ENCODE data around the gene ADAM17. TPM values are rescaled to one million over a fixed set of nuclear protein-coding genes. Genes with fewer than 3 reads are reported as not detected.

The ADAM17 gene
- polyA plus RNA-seq, 1 donor (not counting 4 experiments of a cell fraction or from before 2014, with no cell fraction given) = 13.3 TPM

DNA sequence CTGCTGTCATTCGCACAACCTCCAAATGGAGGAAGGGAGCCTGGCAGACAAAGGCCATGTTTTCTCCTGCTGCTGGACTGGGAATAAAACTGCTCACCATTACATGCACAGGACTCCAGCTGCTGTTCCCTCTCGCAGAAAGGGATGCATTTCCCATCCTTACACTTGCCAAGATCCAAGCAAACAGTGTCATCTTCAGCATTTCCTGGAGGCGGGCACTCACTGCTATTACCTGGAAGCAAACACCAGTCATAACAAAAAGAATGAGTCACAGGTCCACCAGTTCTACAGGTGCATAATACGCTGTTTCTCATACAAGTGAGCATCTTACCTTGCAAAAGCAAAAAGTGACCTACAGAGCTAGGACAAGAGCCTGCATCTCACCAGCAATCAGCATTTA lies 58.6 kb downstream of the ADAM17 start:
- Histone ChIP-seq H3K4me1 (ENCODE audit: control insufficient read depth, extremely low read depth, insufficient read depth, low read length) (no peaks in the 10 kb centered on the region), H3K36me3 (ENCODE audit: control insufficient read depth in 2 of 2, extremely low read depth in 1 of 2, insufficient read depth in 2 of 2, low read length in 2 of 2) (peaks cover 30 to 34% of the 10 kb centered on the region in 2 experiments), H3K79me2 (ENCODE audit: control insufficient read depth, insufficient read depth, low read length) (no peaks in the 10 kb centered on the region), H3K9me1 (ENCODE audit: control insufficient read depth, extremely low read depth, insufficient read depth, low read length) (peaks cover 2% of the 10 kb centered on the region), H2AFZ (ENCODE audit: control insufficient read depth, low read length) (no peak overlapping the region), H3K27ac (ENCODE audit: control insufficient read depth, insufficient read depth, low read length) (no peak overlapping the region), H4K20me1 (ENCODE audit: control insufficient read depth, extremely low read depth, insufficient read depth, low read length) (no peaks in the 10 kb centered on the region), H3K27me3 (ENCODE audit: control insufficient read depth, extremely low read depth, insufficient read depth, low read length) (no peaks in the 10 kb centered on the region), H3K9me3 (ENCODE audit: control insufficient read depth, low read depth, low read length) (no peaks in the 10 kb centered on the region), H3K9ac (ENCODE audit: control insufficient read depth, extremely low read depth, insufficient read depth, low read length) (no peak overlapping the region), H3K4me3 (ENCODE audit: control insufficient read depth in 2 of 3, extremely low read depth in 1 of 3, insufficient read depth in 2 of 3, low read depth in 1 of 3, low read length in 3 of 3) (no peak overlapping the region), H3K4me2 (ENCODE audit: control insufficient read depth, extremely low read depth, insufficient read depth, low read depth, low read length) (no peak overlapping the region)
- DNase-seq (ENCODE audit: low read depth, low spot score) (no peak), FAIRE-seq (peak; percentile 57)
- dilution Hi-C loops (cut with MboI; ENCODE audit: extremely low pct_ligation_motif_present, low sequenced_read_pairs) = no loop called here
- TF ChIP-seq, protein P1, sequence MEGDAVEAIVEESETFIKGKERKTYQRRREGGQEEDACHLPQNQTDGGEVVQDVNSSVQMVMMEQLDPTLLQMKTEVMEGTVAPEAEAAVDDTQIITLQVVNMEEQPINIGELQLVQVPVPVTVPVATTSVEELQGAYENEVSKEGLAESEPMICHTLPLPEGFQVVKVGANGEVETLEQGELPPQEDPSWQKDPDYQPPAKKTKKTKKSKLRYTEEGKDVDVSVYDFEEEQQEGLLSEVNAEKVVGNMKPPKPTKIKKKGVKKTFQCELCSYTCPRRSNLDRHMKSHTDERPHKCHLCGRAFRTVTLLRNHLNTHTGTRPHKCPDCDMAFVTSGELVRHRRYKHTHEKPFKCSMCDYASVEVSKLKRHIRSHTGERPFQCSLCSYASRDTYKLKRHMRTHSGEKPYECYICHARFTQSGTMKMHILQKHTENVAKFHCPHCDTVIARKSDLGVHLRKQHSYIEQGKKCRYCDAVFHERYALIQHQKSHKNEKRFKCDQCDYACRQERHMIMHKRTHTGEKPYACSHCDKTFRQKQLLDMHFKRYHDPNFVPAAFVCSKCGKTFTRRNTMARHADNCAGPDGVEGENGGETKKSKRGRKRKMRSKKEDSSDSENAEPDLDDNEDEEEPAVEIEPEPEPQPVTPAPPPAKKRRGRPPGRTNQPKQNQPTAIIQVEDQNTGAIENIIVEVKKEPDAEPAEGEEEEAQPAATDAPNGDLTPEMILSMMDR (optimal IDR thresholded peaks at IDR 0.05 in 1 of 3, IDR thresholded peaks at IDR 0.05 in 1 of 3, conservative IDR thresholded peaks at IDR 0.05 in 1 of 3; ENCODE audit: extremely low read depth in 1 of 3, insufficient read depth in 2 of 3, low read length in 3 of 3) = no peak
- TF ChIP-seq EZH2 (IDR thresholded peaks at IDR 0.05; ENCODE audit: low read length) = no peak

DNA sequence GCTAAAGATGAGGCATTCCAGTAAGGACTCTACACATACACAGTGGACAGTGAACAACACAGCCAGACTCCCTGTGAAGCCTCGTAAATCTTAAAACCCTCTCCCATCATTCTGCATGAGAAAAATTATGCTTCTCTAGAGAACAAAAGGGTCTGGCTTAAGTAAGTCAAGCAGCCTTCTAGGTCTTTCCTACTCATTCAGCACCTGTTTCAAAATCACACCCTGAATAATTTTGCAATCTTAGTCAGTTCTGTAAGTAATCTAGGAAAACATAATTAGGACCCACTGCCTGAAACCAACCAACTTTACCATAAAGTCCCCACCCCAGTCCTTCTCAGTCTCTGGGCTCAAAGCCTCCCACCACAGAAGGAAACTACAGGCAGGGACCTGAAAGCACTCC lies 61.5 kb downstream of the ADAM17 start:
- H3K27ac ChIP-seq (ENCODE audit: control insufficient read depth, insufficient read depth, low read length) = no peak overlapping the region
- no peaks in the 10 kb centered on the region for H3K4me1 ChIP-seq (ENCODE audit: control insufficient read depth, extremely low read depth, insufficient read depth, low read length)
- peaks cover 40 to 51% of the 10 kb centered on the region in 2 experiments for H3K36me3 ChIP-seq (ENCODE audit: control insufficient read depth in 2 of 2, extremely low read depth in 1 of 2, insufficient read depth in 2 of 2, low read length in 2 of 2)
- no peak overlapping the region for H3K4me2 ChIP-seq (ENCODE audit: control insufficient read depth, extremely low read depth, insufficient read depth, low read depth, low read length)
- dilution Hi-C loops (cut with MboI; ENCODE audit: extremely low pct_ligation_motif_present, low sequenced_read_pairs) = no loop called here
- H3K79me2 ChIP-seq (ENCODE audit: control insufficient read depth, insufficient read depth, low read length) = no peaks in the 10 kb centered on the region
- H3K4me3 ChIP-seq (ENCODE audit: control insufficient read depth in 2 of 3, extremely low read depth in 1 of 3, insufficient read depth in 2 of 3, low read depth in 1 of 3, low read length in 3 of 3) = no peak overlapping the region
- H3K27me3 ChIP-seq (ENCODE audit: control insufficient read depth, extremely low read depth, insufficient read depth, low read length) = no peaks in the 10 kb centered on the region
- TF ChIP-seq, protein P1 (optimal IDR thresholded peaks at IDR 0.05 in 1 of 3, IDR thresholded peaks at IDR 0.05 in 1 of 3, conservative IDR thresholded peaks at IDR 0.05 in 1 of 3; ENCODE audit: extremely low read depth in 1 of 3, insufficient read depth in 2 of 3, low read length in 3 of 3) = no peak
- TF ChIP-seq EZH2 (IDR thresholded peaks at IDR 0.05; ENCODE audit: low read length) = no peak
- FAIRE-seq (no peak), DNase-seq (ENCODE audit: low read depth, low spot score) (no peak)
- no peak overlapping the region for H2AFZ ChIP-seq (ENCODE audit: control insufficient read depth, low read length)
- no peaks in the 10 kb centered on the region for H3K9me3 ChIP-seq (ENCODE audit: control insufficient read depth, low read depth, low read length)
- H3K9me1 ChIP-seq (ENCODE audit: control insufficient read depth, extremely low read depth, insufficient read depth, low read length) = peaks cover 2% of the 10 kb centered on the region
- no peak overlapping the region for H3K9ac ChIP-seq (ENCODE audit: control insufficient read depth, extremely low read depth, insufficient read depth, low read length)
- no peaks in the 10 kb centered on the region for H4K20me1 ChIP-seq (ENCODE audit: control insufficient read depth, extremely low read depth, insufficient read depth, low read length)

Measured in keratinocyte (primary cell).